Activated CD4-positive, alpha-beta T cell treated with anti-CD3 and anti-CD28 coated beads, Interleukin-2, Interleukin-4, amounts not matched to agents 100 ng/mL and 50 ng/mL, durations not matched to agents 16 hours and 8 hours (primary cell): Measurements from ENCODE around the gene CRABP2.

Experiments
- DNase-seq: peaks from one replicate; pipeline ENCODE4 v3.0.0-alpha.2; 2020; ENCODE audit warnings: low spot score

CRABP2 gene

GRCh38 chr1:156689953-156690674 is 15.3 kb downstream of the CRABP2 start:
- no peak for DNase-seq

GRCh38 chr1:156689035-156689952 is 16.1 kb downstream of the CRABP2 start:
- peak; percentile 86 for DNase-seq

GRCh38 chr1:156684227-156684782 is 21.1 kb downstream of the CRABP2 start:
- DNase-seq: peak; percentile 64

DNA sequence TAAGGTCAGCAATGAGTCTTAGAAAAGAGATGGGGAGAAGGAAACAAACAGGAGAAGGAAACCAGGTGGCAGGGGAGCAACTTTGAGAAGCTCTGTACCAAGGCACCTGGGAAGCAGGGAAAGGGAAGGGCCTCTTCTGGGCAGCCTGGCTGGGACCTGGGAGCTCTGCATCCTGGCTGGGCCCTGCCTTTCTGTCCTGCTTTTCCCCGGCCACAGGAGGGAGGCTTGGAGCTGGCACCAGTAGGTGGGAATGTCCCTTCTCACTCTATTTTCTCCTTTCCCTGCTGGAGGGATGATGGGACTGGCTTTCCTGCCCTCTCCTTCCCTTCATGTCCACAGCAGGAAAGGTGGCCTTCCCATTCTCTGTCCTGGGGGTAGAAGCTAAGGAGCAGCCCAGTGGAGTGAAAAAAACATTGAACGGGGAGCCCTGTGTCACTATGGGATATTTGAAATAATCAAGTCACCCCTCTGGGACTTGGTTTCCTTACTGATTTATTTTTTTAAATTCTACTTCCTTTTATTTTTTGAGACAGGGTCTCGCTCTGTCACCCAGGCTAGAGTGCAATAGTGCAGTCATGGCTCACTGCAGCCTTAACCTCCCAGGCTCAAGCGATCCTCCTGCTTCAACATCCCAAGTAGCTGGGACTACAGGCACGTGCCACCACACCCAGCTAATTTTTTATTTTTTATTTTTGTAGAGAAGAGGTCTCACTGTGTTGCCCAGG is 23.1 kb downstream of the CRABP2 start:
- DNase-seq: no peak

- DNase-seq: no peak
Observed at GRCh38 chr1:156681196-156681960, 24.0 kb downstream of the CRABP2 start.

DNA sequence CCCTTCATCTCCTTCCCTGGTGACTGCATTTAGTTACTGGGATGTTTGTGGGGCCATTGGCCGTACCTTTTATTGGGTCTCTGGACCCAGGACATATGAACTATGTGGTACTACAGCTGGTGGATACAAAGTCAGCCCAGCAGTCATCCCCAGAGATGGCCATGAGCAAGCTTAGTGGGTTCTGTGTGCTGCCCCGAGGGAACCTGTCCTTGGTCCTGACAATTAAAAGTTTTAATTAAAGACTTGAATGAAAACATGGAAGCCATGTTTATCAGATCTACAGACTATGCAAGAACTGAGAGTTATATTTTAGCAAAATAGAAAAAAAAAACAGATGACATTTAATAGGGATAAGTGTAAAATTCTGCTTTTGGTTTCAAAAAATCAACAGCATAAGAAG is 25.3 kb downstream of the CRABP2 start:
- DNase-seq: no peak

DNA sequence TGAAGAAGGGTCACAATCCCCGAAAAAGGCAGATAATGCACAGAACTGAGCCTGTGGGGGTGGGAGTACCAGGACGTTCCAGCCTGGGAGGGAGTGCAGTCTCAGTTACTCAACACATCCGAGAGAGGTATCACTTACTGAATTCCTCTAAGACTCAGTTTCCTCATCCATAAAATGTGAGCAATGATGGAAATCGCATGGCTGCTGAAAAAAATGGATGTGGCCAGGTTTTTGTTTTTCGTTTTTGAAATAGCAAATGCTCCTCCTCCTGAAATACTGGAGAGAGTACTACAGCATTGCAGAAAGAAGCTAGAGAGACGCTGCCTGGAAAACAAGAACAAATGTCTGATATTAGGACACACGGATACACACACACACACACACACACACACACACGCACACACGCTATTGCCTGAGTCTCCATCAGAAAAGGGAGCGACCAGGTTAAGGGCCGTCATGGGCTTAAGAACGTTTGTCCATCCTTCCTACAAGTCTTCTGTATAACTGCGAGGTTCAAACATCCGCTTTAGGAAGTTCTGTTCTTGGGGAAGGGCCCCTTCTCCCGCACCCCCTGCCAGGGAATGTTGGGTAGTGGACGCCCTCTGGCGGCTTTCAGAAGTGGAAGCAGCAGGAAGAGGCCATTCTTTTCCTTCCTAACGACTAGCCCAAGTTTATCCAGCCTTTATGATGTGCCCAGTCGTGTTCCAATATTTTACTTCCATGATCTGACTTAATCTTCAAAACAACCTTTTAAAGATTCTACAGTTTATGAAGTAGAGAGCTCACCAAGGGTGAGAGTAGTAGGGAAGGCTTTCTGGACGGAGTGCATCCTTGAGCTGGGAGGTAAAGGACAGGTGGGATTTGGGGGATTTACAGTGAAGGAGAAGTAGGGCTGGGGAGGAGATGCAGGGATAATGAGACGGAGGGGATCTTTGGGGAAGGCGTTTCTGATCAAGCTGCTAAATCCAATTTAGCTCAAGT is 27.5 kb downstream of the CRABP2 start:
- DNase-seq: peak; percentile 22

GRCh38 chr1:156676820-156677615 is 28.4 kb downstream of the CRABP2 start, which contains the start of gene NES:
TSS of gene NES (minus strand) at chr1:156677407. CDS start at chr1:156677264, 143 bp downstream.
- no peak for DNase-seq

- DNase-seq: no peak
Observed at GRCh38 chr1:156676114-156676819, 29.1 kb downstream of the CRABP2 start.

- DNase-seq: no peak
Observed at GRCh38 chr1:156675210-156676113, 29.9 kb downstream of the CRABP2 start.

DNA sequence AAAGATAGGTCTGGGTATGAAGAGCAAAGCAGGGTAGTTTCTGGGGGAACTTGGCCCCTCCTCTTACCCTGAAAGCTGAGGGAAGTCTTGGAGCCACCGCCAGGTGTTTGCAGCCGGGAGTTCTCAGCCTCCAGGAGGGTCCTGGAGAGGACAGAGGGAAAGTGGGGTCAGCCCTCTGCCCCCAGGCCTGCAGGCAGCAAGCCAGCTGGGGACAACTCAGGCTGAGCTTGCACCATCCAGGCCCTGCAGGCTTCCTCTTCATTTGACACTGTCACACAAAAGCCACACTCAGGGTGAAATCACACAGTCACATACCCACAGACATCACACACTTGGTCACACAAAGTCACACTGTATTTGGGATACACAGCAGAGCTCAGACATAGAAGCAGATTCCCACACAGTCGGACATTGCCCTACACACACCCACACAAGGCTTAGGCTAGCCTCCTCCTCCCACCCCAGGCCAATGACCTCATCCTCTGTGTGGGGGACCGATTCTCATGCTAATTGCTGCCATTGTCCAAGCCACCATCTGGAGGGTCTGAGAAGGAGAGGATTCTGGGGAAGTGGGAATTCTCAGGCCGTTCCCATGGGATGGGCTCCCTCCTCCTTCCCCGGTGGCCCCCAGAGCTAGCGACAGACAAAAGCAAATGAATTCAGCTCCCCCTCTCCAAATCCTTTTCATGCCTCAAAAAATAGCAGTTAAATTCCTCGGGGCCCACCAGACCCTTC is 31.8 kb downstream of the CRABP2 start:
- no peak for DNase-seq

DNA sequence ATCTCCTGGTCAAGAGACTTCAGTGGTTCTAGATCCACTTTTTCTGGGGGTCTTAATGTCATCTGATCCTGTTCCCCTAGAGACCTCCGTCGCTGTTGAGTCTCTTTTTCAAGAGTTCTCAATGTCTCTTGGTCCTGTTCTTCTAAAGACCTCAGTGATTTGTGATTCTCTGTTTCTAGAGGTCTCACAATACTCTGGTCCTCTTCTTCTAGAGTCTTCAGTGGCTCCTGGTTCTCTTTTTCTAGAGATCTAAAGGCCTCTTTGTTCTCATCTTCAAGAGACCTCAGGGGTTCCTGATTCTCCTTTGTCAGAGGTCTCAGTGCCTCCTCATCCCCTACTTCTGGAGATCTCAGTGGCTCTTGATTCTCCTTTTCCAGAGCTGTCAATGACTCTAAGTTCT is 33.6 kb downstream of the CRABP2 start:
- DNase-seq: no peak

DNA sequence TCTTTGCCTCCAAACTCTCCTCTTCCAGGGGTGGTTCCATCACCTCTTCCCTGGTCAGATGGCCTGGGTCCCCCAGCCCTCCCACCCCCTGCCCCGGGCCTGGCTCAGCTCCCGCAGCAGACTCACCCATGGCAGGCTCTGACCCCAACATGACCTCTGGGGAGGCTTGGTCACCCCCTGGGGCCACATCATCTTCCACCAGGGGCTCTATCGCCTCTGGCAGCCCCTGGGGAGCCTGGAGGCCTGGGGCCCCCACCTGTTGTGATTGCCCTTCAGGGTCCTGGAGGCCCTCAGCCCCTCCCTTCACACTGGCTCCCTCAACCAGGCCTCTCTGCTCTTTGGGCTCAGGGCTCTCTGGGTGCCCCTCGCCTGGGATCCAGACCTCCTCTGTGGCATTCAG is 34.6 kb downstream of the CRABP2 start:
- no peak for DNase-seq

- no peak for DNase-seq
Observed at GRCh38 chr1:156670359-156670758, 35.0 kb downstream of the CRABP2 start.

DNA sequence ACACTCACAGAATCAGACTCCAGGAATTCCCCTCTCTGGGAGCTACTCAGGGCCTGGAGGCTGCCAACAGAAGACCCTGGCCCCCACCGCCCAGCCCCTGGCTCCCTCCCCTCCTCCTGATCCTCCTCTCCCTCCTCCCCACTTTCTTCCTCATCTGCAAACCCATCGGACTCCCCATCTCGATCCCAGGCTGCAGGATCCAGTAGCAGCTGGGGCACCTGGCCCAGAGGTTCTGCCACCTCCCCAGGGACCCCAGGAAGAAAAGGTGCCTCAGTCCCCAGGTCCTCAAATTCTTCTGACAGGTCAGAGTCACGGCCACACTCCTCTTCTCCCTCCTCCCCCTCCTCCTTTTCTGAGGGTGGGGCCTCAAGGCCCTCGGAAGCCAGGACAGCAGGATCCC is 35.6 kb downstream of the CRABP2 start:
- DNase-seq: no peak

- DNase-seq: no peak
Observed at GRCh38 chr1:156668801-156669637, 36.4 kb downstream of the CRABP2 start.
